IMR-90 (cell line): ENCODE results near the gene TUBGCP6.

Experiments
- BHLHE40 ChIP-seq: fragments of 150-350 bp; IDR thresholded peaks from 2 replicates; pipeline ENCODE4 v1.6.1; 2016; ENCODE audit warnings: mild to moderate bottlenecking, low read depth, low read length
- CEBPB ChIP-seq: IDR thresholded peaks from 2 replicates; pipeline ENCODE4 v1.6.1; 2012; ENCODE audit warnings: low read depth, low read length, improper control_type of control experiment
- CHD1 ChIP-seq: IDR thresholded peaks from 2 replicates; pipeline ENCODE4 v1.6.1; 2012; ENCODE audit warnings: low read depth, low read length, improper control_type of control experiment
- CTCF ChIP-seq: conservative IDR thresholded peaks from 2 replicates; pipeline ENCODE4 v1.5.1; 2012; ENCODE audit warnings: mild to moderate bottlenecking, low read depth, low read length, improper control_type of control experiment
- MAFK ChIP-seq: IDR thresholded peaks from 2 replicates; pipeline ENCODE4 v1.6.1; 2012; ENCODE audit warnings: low read depth, low read length, improper control_type of control experiment
- MAZ ChIP-seq: IDR thresholded peaks from 2 replicates; pipeline ENCODE4 v1.6.1; 2012; ENCODE audit warnings: low read depth, mild to moderate bottlenecking, low read length, improper control_type of control experiment, moderate library complexity, borderline replicate concordance
- MXI1 ChIP-seq: IDR thresholded peaks from 2 replicates; pipeline ENCODE4 v1.6.1; 2012; ENCODE audit warnings: low read depth, mild to moderate bottlenecking, low read length, moderate library complexity, borderline replicate concordance
- NFE2L2 ChIP-seq: fragments of 150-350 bp; IDR thresholded peaks from 2 replicates; pipeline ENCODE4 v1.6.1; 2016; ENCODE audit warnings: low read depth, mild to moderate bottlenecking, low read length
- POLR2A ChIP-seq: IDR thresholded peaks from 2 replicates; pipeline ENCODE4 v1.6.1; 2012; ENCODE audit warnings: mild to moderate bottlenecking, low read depth, low read length
- RAD21 ChIP-seq: IDR thresholded peaks from 2 replicates; pipeline ENCODE4 v1.6.1; 2012; ENCODE audit warnings: low read length, improper control_type of control experiment
- RFX5 ChIP-seq: IDR thresholded peaks from 2 replicates; pipeline ENCODE4 v1.8.0; 2012; ENCODE audit warnings: low read depth, mild to moderate bottlenecking, low read length, moderate library complexity
- SMC3 ChIP-seq: fragments of 150-350 bp; IDR thresholded peaks from 2 replicates; pipeline ENCODE4 v1.6.1; 2016; ENCODE audit warnings: low read depth, mild to moderate bottlenecking, antibody characterized with exemption, low read length, moderate library complexity
- TF ChIP-seq, protein P1 (sequence below): fragments of 150-350 bp; IDR thresholded peaks from 2 replicates; pipeline ENCODE4 v1.6.1; 2017; ENCODE audit warnings: mild to moderate bottlenecking, antibody characterized with exemption, low read length, low read depth

DNA sequence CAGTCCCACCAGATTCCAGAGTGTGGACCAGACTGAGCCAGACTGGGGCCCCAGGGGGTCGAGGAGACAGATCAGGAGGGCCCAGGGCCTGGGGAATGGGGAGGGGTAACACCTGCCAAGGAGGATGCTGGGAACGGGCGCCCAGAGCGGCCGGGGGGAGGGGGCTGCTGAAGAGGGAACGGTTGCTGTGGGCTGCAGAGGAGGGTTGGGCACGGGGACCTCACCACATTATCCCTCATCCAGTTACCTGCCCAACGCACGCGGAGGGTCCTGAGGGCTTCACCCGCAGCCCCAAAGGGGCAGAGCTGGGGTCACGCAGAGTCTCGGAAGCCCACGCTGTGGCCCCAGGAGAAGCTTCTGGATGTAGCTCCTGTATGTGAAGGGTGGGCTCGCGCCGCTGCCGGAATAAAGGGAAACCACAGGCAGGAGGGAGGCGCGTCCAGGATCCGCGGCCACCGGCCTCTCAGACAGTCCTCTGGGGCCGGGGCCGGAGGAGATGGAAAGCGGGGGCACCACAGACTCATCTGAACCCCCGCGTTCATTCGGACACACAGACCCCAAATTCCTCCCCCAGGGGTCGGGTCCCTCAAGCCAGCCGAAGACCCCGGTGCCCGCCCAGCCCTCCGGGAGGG lies 44.9 kb downstream of the TUBGCP6 start:
- TF ChIP-seq RAD21 (no peak), POLR2A (no peak), RFX5 (no peak), CTCF (no peak), CHD1 (no peak), MAFK (no peak), MXI1 (no peak), SMC3 (no peak), BHLHE40 (no peak), CEBPB (no peak), NFE2L2 (no peak), MAZ (no peak)
- TF ChIP-seq, protein P1, sequence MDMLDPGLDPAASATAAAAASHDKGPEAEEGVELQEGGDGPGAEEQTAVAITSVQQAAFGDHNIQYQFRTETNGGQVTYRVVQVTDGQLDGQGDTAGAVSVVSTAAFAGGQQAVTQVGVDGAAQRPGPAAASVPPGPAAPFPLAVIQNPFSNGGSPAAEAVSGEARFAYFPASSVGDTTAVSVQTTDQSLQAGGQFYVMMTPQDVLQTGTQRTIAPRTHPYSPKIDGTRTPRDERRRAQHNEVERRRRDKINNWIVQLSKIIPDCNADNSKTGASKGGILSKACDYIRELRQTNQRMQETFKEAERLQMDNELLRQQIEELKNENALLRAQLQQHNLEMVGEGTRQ: no peak
